ENCODE results near the gene FAM168A. TPM values are rescaled to one million over a fixed set of nuclear protein-coding genes. Genes with fewer than 3 reads are reported as not detected.
"Not testable (repeated sequence)": the region's sequence is repeated elsewhere in the genome, so short reads cannot be mapped to it uniquely, and the experiment has no call there.

The FAM168A gene
- total RNA-seq, 2 donors from 2014 or later, result 16.6 to 23.4 TPM

- no peak for DNase-seq (ENCODE audit: low spot score in 2 of 2)
- ATAC-seq, result no peak
- Mint-ChIP-seq H3K9me3 (no peaks in the 10 kb centered on the region), H3K27ac (no peak overlapping the region), H3K36me3 (peaks cover 0 to 4% of the 10 kb centered on the region in 2 donors)
Measured at GRCh38 chr11:73445980-73446379, 151.9 kb downstream of the FAM168A start.

- Mint-ChIP-seq H3K27ac (no peak overlapping the region), H3K9me3 (no peaks in the 10 kb centered on the region), H3K36me3 (no peaks in the 10 kb centered on the region)
- ATAC-seq (no peak), DNase-seq (ENCODE audit: low spot score in 2 of 2) (no peak)
Measured at GRCh38 chr11:73439002-73439843, 158.7 kb downstream of the FAM168A start.

- ATAC-seq, H3K36me3 Mint-ChIP-seq: not testable (repeated sequence)
Measured at GRCh38 chr11:73436859-73437258, 161.1 kb downstream of the FAM168A start.

GRCh38 chr11:73431396-73431795 is 166.5 kb downstream of the FAM168A start:
- no peaks in the 10 kb centered on the region for H3K9me3 Mint-ChIP-seq
- DNase-seq (ENCODE audit: low spot score in 2 of 2) (no peak), ATAC-seq (no peak)
- H3K36me3 Mint-ChIP-seq, result no peaks in the 10 kb centered on the region
- H3K27ac Mint-ChIP-seq, result no peak overlapping the region

More at GRCh38 chr11:73436859-73437258, 161.1 kb downstream of the FAM168A start:
- not testable (repeated sequence) for H3K9me3 Mint-ChIP-seq; DNase-seq (ENCODE audit: low spot score in 2 of 2); H3K27ac Mint-ChIP-seq

GRCh38 chr11:73430326-73430725 is 167.6 kb downstream of the FAM168A start:
- DNase-seq (ENCODE audit: low spot score in 2 of 2) (no peak), ATAC-seq (no peak)
- no peak overlapping the region for H3K27ac Mint-ChIP-seq
- H3K9me3 Mint-ChIP-seq, result no peaks in the 10 kb centered on the region
- H3K36me3 Mint-ChIP-seq, result no peaks in the 10 kb centered on the region

- ATAC-seq (no peak), DNase-seq (ENCODE audit: low spot score in 2 of 2) (no peak)
- no peaks in the 10 kb centered on the region for H3K36me3 Mint-ChIP-seq
- H3K9me3 Mint-ChIP-seq, result no peaks in the 10 kb centered on the region
- peak overlapping the region in 1 of 2 donors; percentile 53 for H3K27ac Mint-ChIP-seq
Measured at GRCh38 chr11:73429121-73429750, 168.7 kb downstream of the FAM168A start.

GRCh38 chr11:73428699-73429098 is 169.2 kb downstream of the FAM168A start:
- Mint-ChIP-seq H3K36me3 (no peaks in the 10 kb centered on the region), H3K27ac (peak overlapping the region in 1 of 2 donors; percentile 64), H3K9me3 (no peaks in the 10 kb centered on the region)
- ATAC-seq (peak; percentile 14 to 43), DNase-seq (ENCODE audit: low spot score in 2 of 2) (no peak)

GRCh38 chr11:73428227-73428626 is 169.7 kb downstream of the FAM168A start:
- Mint-ChIP-seq H3K9me3 (no peaks in the 10 kb centered on the region), H3K36me3 (no peaks in the 10 kb centered on the region), H3K27ac (peak overlapping the region; percentile 64 to 84)
- ATAC-seq (peak; percentile 67 to 87), DNase-seq (ENCODE audit: low spot score in 2 of 2) (no peak)

GRCh38 chr11:73426219-73426850 is 171.6 kb downstream of the FAM168A start:
- Mint-ChIP-seq H3K36me3 (no peaks in the 10 kb centered on the region), H3K9me3 (no peaks in the 10 kb centered on the region), H3K27ac (no peak overlapping the region)
- ATAC-seq (no peak), DNase-seq (ENCODE audit: low spot score in 2 of 2) (no peak)

GRCh38 chr11:73425108-73425507 is 172.8 kb downstream of the FAM168A start:
- H3K36me3 Mint-ChIP-seq, result no peaks in the 10 kb centered on the region
- ATAC-seq (no peak), DNase-seq (ENCODE audit: low spot score in 2 of 2) (no peak)
- H3K27ac Mint-ChIP-seq, result no peak overlapping the region
- H3K9me3 Mint-ChIP-seq, result no peaks in the 10 kb centered on the region

- ATAC-seq (no peak), DNase-seq (ENCODE audit: low spot score in 2 of 2) (no peak)
- no peak overlapping the region for H3K27ac Mint-ChIP-seq
- H3K36me3 Mint-ChIP-seq, result peaks cover 0 to under 1% of the 10 kb centered on the region in 2 donors
- H3K9me3 Mint-ChIP-seq, result no peaks in the 10 kb centered on the region
Measured at GRCh38 chr11:73423506-73423905, 174.4 kb downstream of the FAM168A start.

GRCh38 chr11:73422886-73423285 is 175.0 kb downstream of the FAM168A start:
- Mint-ChIP-seq H3K27ac (no peak overlapping the region), H3K36me3 (peaks cover 0 to 6% of the 10 kb centered on the region in 2 donors)
- no peak for ATAC-seq

GRCh38 chr11:73420136-73420535 is 177.8 kb downstream of the FAM168A start:
- Mint-ChIP-seq H3K9me3 (no peaks in the 10 kb centered on the region), H3K36me3 (peaks cover 0 to 9% of the 10 kb centered on the region in 2 donors), H3K27ac (no peak overlapping the region)
- no peak for ATAC-seq
- no peak for DNase-seq (ENCODE audit: low spot score in 2 of 2)

More at GRCh38 chr11:73422886-73423285, 175.0 kb downstream of the FAM168A start:
- no peaks in the 10 kb centered on the region for H3K9me3 Mint-ChIP-seq
- no peak for DNase-seq (ENCODE audit: low spot score in 2 of 2)

- Mint-ChIP-seq H3K27ac (peak overlapping the region; percentile 67 to 83), H3K9me3 (no peaks in the 10 kb centered on the region), H3K36me3 (peaks cover 0 to 9% of the 10 kb centered on the region in 2 donors)
- ATAC-seq (no peak), DNase-seq (ENCODE audit: low spot score in 2 of 2) (no peak)
Measured at GRCh38 chr11:73416786-73417185, 181.1 kb downstream of the FAM168A start.

- H3K27ac Mint-ChIP-seq, result peak overlapping the region; percentile 61 to 67
- H3K36me3 Mint-ChIP-seq, result peaks cover 0 to 9% of the 10 kb centered on the region in 2 donors
- H3K9me3 Mint-ChIP-seq, result no peaks in the 10 kb centered on the region
- DNase-seq (ENCODE audit: low spot score in 2 of 2), result no peak
- ATAC-seq, result no peak
Measured at GRCh38 chr11:73415854-73416615, 181.9 kb downstream of the FAM168A start.

GRCh38 chr11:73414977-73415651 is 182.8 kb downstream of the FAM168A start:
- Mint-ChIP-seq H3K27ac (no peak overlapping the region), H3K9me3 (no peaks in the 10 kb centered on the region), H3K36me3 (peaks cover 0 to 9% of the 10 kb centered on the region in 2 donors)
- no peak for DNase-seq (ENCODE audit: low spot score in 2 of 2)
- ATAC-seq, result peak in 1 of 2 donors; percentile 38

Measured in activated naive CD4-positive, alpha-beta T cell treated with anti-CD3 and anti-CD28 coated beads, Interleukin-2, amount 50 U/mL, for 72 hours (primary cell).